Suprapubic skin (tissue), 4 donors: ENCODE measurements around the gene LHFPL3. TPM values are rescaled to one million over a fixed set of nuclear protein-coding genes. Genes with fewer than 3 reads are reported as not detected.

Experiments
- DNase-seq, 2 donors: peaks; one replicate each; pipeline ENCODE4 v3.0.0-alpha.2; 2019; ENCODE audit warnings: low spot score in 2 of 2
- H3K27ac ChIP-seq: fragments of 200-600 bp; sonication (generic); one replicate; pipeline ENCODE4 v1.5.1; 2019
- H3K27me3 ChIP-seq: fragments of 200-600 bp; sonication (generic); one replicate; pipeline ENCODE4 v1.5.1; 2019
- H3K36me3 ChIP-seq: fragments of 200-600 bp; sonication (generic); one replicate; pipeline ENCODE4 v1.5.1; 2019
- H3K4me1 ChIP-seq: fragments of 200-600 bp; sonication (generic); one replicate; pipeline ENCODE4 v1.5.1; 2019
- H3K4me3 ChIP-seq: fragments of 200-600 bp; sonication (generic); one replicate; pipeline ENCODE4 v1.5.1; 2019; ENCODE audit warnings: mild to moderate bottlenecking
- H3K9me3 ChIP-seq: fragments of 200-600 bp; sonication (generic); one replicate; pipeline ENCODE4 v1.5.1; 2019
- EP300 ChIP-seq: sonication (generic); formaldehyde crosslinking; IDR thresholded peaks from one replicate; pipeline ENCODE4 v1.6.1; 2017; ENCODE audit warnings: antibody characterized with exemption
- POLR2A ChIP-seq, 2 donors: fragments of 450-650 bp; IDR thresholded peaks; one replicate each; pipeline ENCODE4 v1.6.1; 2017; ENCODE audit warnings: antibody characterized with exemption in 2 of 2, mild to moderate bottlenecking in 2 of 2, moderate library complexity in 2 of 2
- POLR2AphosphoS5 ChIP-seq, 3 donors: sonication (generic); formaldehyde crosslinking; IDR thresholded peaks; one replicate each; pipeline ENCODE4 v1.6.1; 2017; ENCODE audit warnings: antibody characterized with exemption in 3 of 3
- WGBS: methylation state at CpG from one replicate; pipeline ENCODE4 v1.1.5; 2018; 5-methylcytosine and 5-hydroxymethylcytosine counted together
- total RNA-seq, 4 donors: library from RNA; depleted of rRNA; stranded (reverse); fragments of >200 nt; gene quantifications; one replicate each; pipeline ENCODE4 v1.1.0, GENCODE V29; 2016
- TF ChIP-seq, protein P1 (sequence below), 2 donors: fragments of 200-600 bp in 1 of 2; fragments of 450-650 bp in 1 of 2; sonication (generic) in 1 of 2; IDR thresholded peaks; one replicate each; pipeline ENCODE4 v1.5.1; 2016 to 2019; ENCODE audit warnings: antibody characterized with exemption in 2 of 2, mild to moderate bottlenecking in 1 of 2, moderate library complexity in 1 of 2

Gene LHFPL3
- total RNA-seq, 4 donors from 2014 or later = not detected

- no peaks in the 10 kb centered on the region for H3K36me3 ChIP-seq
- H3K4me1 ChIP-seq = no peaks in the 10 kb centered on the region
- 44% methylated on average over 1 of the region's 1 CpG for WGBS
- TF ChIP-seq, protein P1, sequence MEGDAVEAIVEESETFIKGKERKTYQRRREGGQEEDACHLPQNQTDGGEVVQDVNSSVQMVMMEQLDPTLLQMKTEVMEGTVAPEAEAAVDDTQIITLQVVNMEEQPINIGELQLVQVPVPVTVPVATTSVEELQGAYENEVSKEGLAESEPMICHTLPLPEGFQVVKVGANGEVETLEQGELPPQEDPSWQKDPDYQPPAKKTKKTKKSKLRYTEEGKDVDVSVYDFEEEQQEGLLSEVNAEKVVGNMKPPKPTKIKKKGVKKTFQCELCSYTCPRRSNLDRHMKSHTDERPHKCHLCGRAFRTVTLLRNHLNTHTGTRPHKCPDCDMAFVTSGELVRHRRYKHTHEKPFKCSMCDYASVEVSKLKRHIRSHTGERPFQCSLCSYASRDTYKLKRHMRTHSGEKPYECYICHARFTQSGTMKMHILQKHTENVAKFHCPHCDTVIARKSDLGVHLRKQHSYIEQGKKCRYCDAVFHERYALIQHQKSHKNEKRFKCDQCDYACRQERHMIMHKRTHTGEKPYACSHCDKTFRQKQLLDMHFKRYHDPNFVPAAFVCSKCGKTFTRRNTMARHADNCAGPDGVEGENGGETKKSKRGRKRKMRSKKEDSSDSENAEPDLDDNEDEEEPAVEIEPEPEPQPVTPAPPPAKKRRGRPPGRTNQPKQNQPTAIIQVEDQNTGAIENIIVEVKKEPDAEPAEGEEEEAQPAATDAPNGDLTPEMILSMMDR (IDR thresholded peaks at IDR 0.05) = no peak
- no peak for TF ChIP-seq POLR2AphosphoS5 (IDR thresholded peaks at IDR 0.05)
- TF ChIP-seq EP300 = no peak
- TF ChIP-seq POLR2A (IDR thresholded peaks at IDR 0.05) = no peak
- DNase-seq = no peak
- no peak overlapping the region for H3K27ac ChIP-seq
- no peaks in the 10 kb centered on the region for H3K9me3 ChIP-seq
- H3K4me3 ChIP-seq = no peak overlapping the region
- no peaks in the 10 kb centered on the region for H3K27me3 ChIP-seq
Measured at GRCh38 chr7:104629408-104629807, 301.0 kb downstream of the LHFPL3 start.

DNA sequence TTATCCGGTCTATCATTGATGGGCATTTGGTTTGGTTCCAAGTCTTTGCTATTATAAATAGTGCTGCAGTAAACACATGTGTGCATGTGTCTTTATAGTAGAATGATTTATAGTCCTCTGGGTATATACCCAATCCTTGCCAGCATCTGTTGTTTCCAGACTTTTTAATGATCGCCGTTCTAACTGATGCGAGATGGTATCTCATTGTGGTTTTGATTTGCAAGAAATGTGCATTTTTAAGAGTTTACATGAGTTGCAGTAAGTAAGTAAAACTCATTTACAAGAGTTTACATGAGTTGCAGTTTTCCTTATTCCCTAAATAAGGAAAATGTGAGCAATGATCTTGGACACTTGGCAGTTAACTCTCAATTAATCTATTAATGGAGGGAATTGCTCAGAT is 312.1 kb downstream of the LHFPL3 start:
- no peaks in the 10 kb centered on the region for H3K36me3 ChIP-seq
- DNase-seq = no peak
- H3K27ac ChIP-seq = no peak overlapping the region

DNA sequence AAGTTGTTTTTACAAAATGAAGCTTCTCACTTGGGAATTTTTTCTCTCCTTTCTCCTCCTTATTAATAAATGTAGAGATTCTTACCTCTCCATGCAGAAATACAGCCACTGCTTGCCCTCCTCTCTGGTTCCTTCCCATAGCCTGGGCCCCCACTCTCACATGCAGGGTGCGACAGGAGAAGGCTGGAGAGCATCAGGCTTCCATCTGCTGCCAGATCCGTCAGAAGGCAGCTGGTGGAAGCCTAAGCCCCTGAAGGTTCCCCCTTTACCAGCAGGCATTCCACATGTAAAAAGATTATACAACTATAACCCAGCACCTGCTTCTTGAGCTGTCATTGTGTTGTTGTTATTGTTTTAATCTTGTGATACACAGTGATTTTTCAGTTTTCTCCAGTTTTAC is 314.2 kb downstream of the LHFPL3 start:
- no peaks in the 10 kb centered on the region for H3K9me3 ChIP-seq
- no peaks in the 10 kb centered on the region for H3K36me3 ChIP-seq
- no peak overlapping the region for H3K4me3 ChIP-seq
- WGBS = 46% methylated on average over 2 of the region's 2 CpGs
- TF ChIP-seq EP300 = no peak
- no peak for TF ChIP-seq POLR2AphosphoS5 (IDR thresholded peaks at IDR 0.05)
- DNase-seq = no peak
- H3K27ac ChIP-seq = no peak overlapping the region
- H3K27me3 ChIP-seq = peaks cover 8% of the 10 kb centered on the region
- H3K4me1 ChIP-seq = no peaks in the 10 kb centered on the region

More for the DNA sequence above, 312.1 kb downstream of the LHFPL3 start:
- TF ChIP-seq, protein P1 (IDR thresholded peaks at IDR 0.05) = no peak
- TF ChIP-seq POLR2AphosphoS5 (IDR thresholded peaks at IDR 0.05) (no peak), POLR2A (IDR thresholded peaks at IDR 0.05) (no peak), EP300 (no peak)
- no peak overlapping the region for H3K4me3 ChIP-seq
- no peaks in the 10 kb centered on the region for H3K9me3 ChIP-seq
- H3K4me1 ChIP-seq = no peaks in the 10 kb centered on the region
- peaks cover 8% of the 10 kb centered on the region for H3K27me3 ChIP-seq
- WGBS = 80% methylated on average over 4 of the region's 4 CpGs

GRCh38 chr7:104643587-104644217 is 315.3 kb downstream of the LHFPL3 start:
- no peaks in the 10 kb centered on the region for H3K9me3 ChIP-seq
- no peak overlapping the region for H3K27ac ChIP-seq
- no peaks in the 10 kb centered on the region for H3K36me3 ChIP-seq
- no peaks in the 10 kb centered on the region for H3K4me1 ChIP-seq
- 50% methylated on average over 5 of the region's 5 CpGs for WGBS
- peaks cover 8% of the 10 kb centered on the region for H3K27me3 ChIP-seq
- DNase-seq = no peak
- TF ChIP-seq, protein P1 (IDR thresholded peaks at IDR 0.05) = no peak
- TF ChIP-seq EP300 (no peak), POLR2A (IDR thresholded peaks at IDR 0.05) (no peak), POLR2AphosphoS5 (IDR thresholded peaks at IDR 0.05) (no peak)
- no peak overlapping the region for H3K4me3 ChIP-seq

- 39% methylated on average over 9 of the region's 9 CpGs for WGBS
Measured at GRCh38 chr7:104650991-104651640, 322.7 kb downstream of the LHFPL3 start.

More at GRCh38 chr7:104650991-104651640, 322.7 kb downstream of the LHFPL3 start:
- no peak overlapping the region for H3K4me3 ChIP-seq
- no peaks in the 10 kb centered on the region for H3K36me3 ChIP-seq
- no peak for DNase-seq
- H3K27me3 ChIP-seq = no peaks in the 10 kb centered on the region
- TF ChIP-seq, protein P1 (IDR thresholded peaks at IDR 0.05) = no peak
- TF ChIP-seq POLR2AphosphoS5 (IDR thresholded peaks at IDR 0.05) = no peak
- no peak for TF ChIP-seq EP300
- no peak for TF ChIP-seq POLR2A (IDR thresholded peaks at IDR 0.05)
- no peaks in the 10 kb centered on the region for H3K9me3 ChIP-seq
- H3K4me1 ChIP-seq = no peaks in the 10 kb centered on the region
- no peak overlapping the region for H3K27ac ChIP-seq
